Mucosa of rectum (tissue), 2 donors: ENCODE results near the gene TSPY8.
"Not testable (repeated sequence)": the region's sequence is repeated elsewhere in the genome, so short reads cannot be mapped to it uniquely, and the experiment has no call there.

Experiments
- H3K27ac ChIP-seq, 2 donors: one replicate each; pipeline ENCODE4 v1.7.0; 2013; ENCODE audit warnings: inconsistent platforms in 2 of 2, low read depth in 2 of 2, low read length in 2 of 2
- H3K27me3 ChIP-seq, 2 donors: one replicate each; pipeline ENCODE4 v1.7.0; 2013; ENCODE audit warnings: low read length in 2 of 2; ENCODE audit not compliant: control insufficient read depth in 2 of 2, insufficient read depth in 2 of 2
- H3K36me3 ChIP-seq, 2 donors: one replicate each; pipeline ENCODE4 v1.7.0; 2013; ENCODE audit warnings: low read length in 2 of 2; ENCODE audit not compliant: control insufficient read depth in 2 of 2, insufficient read depth in 2 of 2
- H3K4me1 ChIP-seq, 2 donors: one replicate each; pipeline ENCODE4 v1.7.0; 2013; ENCODE audit warnings: low read length in 2 of 2, mild to moderate bottlenecking in 1 of 2; ENCODE audit not compliant: control insufficient read depth in 2 of 2, insufficient read depth in 2 of 2
- H3K4me3 ChIP-seq, 2 donors: one replicate each; pipeline ENCODE4 v1.7.0; 2013; ENCODE audit warnings: low read length in 2 of 2
- H3K9ac ChIP-seq, 2 donors: one replicate each; pipeline ENCODE4 v1.7.0; 2013; ENCODE audit warnings: low read length in 2 of 2, low read depth in 1 of 2, mild to moderate bottlenecking in 1 of 2
- H3K9me3 ChIP-seq, 2 donors: one replicate each; pipeline ENCODE4 v1.7.0; 2013; ENCODE audit warnings: low read length in 2 of 2; ENCODE audit not compliant: control insufficient read depth in 2 of 2
- donor health status: healthy.
- donor health status: Normal muscosa, but diverticular disease.

TSPY8 gene

GRCh38 chrY:9357497-9357896 is at the start of gene TSPY8:
TSPY8 (plus strand) TSS chrY:9357797; CDS start chrY:9357843, 46 bp downstream.
- not testable (repeated sequence) for H3K9ac ChIP-seq, H3K9me3 ChIP-seq, H3K4me3 ChIP-seq, H3K4me1 ChIP-seq, H3K27me3 ChIP-seq, H3K36me3 ChIP-seq, H3K27ac ChIP-seq

- H3K36me3 ChIP-seq, result no peaks in the 10 kb centered on the region
- no peaks in the 10 kb centered on the region for H3K27me3 ChIP-seq
- no peak overlapping the region for H3K27ac ChIP-seq
- no peaks in the 10 kb centered on the region for H3K9me3 ChIP-seq
- H3K9ac ChIP-seq, result no peak overlapping the region
- no peak overlapping the region for H3K4me3 ChIP-seq
- H3K4me1 ChIP-seq, result no peaks in the 10 kb centered on the region
Observed at GRCh38 chrY:9320996-9321395, 36.6 kb upstream of the TSPY8 start.

- not testable (repeated sequence) for H3K4me1 ChIP-seq, H3K27ac ChIP-seq, H3K4me3 ChIP-seq, H3K27me3 ChIP-seq, H3K9ac ChIP-seq, H3K36me3 ChIP-seq, H3K9me3 ChIP-seq
Observed at GRCh38 chrY:9337164-9337563, 20.4 kb upstream of the TSPY8 start, which contains the start of gene TSPY4. TSPY4 (plus strand) TSS chrY:9337464; CDS start chrY:9337510, 46 bp downstream.

GRCh38 chrY:9396527-9396926 is 38.9 kb downstream of the TSPY8 start:
- not testable (repeated sequence) for H3K4me3 ChIP-seq, H3K9me3 ChIP-seq, H3K27ac ChIP-seq, H3K27me3 ChIP-seq, H3K4me1 ChIP-seq, H3K9ac ChIP-seq, H3K36me3 ChIP-seq

GRCh38 chrY:9398121-9398520 is 40.5 kb downstream of the TSPY8 start, which contains the start of gene TSPY3:
TSPY3 (plus strand) TSS chrY:9398421; CDS start chrY:9398467, 46 bp downstream.
- H3K9me3 ChIP-seq, H3K9ac ChIP-seq, H3K36me3 ChIP-seq, H3K4me3 ChIP-seq, H3K4me1 ChIP-seq, H3K27me3 ChIP-seq, H3K27ac ChIP-seq: not testable (repeated sequence)
